ENCODE measurements around the gene FCHO1.

GRCh38 chr19:17796013-17796837 lies 44.9 kb downstream of the FCHO1 start:
- no peak for TF ChIP-seq SP1 (IDR thresholded peaks at IDR 0.05)
- no peak for TF ChIP-seq PKNOX1 (IDR thresholded peaks at IDR 0.05)
- TF ChIP-seq FOXK2 (IDR thresholded peaks at IDR 0.05): no peak
- TF ChIP-seq SUZ12 (IDR thresholded peaks at IDR 0.05): no peak
- TF ChIP-seq BHLHE40 (IDR thresholded peaks at IDR 0.05; ENCODE audit: borderline replicate concordance): no peak
- TF ChIP-seq CTBP1 (IDR thresholded peaks at IDR 0.05; ENCODE audit: borderline replicate concordance): no peak
- no peak for TF ChIP-seq TARDBP (IDR thresholded peaks at IDR 0.05)
- TF ChIP-seq ELF4 (IDR thresholded peaks at IDR 0.05): no peak

Data from HEK293T (cell line).